ENCODE data around the gene LRRC32.

LRRC32 gene

DNA sequence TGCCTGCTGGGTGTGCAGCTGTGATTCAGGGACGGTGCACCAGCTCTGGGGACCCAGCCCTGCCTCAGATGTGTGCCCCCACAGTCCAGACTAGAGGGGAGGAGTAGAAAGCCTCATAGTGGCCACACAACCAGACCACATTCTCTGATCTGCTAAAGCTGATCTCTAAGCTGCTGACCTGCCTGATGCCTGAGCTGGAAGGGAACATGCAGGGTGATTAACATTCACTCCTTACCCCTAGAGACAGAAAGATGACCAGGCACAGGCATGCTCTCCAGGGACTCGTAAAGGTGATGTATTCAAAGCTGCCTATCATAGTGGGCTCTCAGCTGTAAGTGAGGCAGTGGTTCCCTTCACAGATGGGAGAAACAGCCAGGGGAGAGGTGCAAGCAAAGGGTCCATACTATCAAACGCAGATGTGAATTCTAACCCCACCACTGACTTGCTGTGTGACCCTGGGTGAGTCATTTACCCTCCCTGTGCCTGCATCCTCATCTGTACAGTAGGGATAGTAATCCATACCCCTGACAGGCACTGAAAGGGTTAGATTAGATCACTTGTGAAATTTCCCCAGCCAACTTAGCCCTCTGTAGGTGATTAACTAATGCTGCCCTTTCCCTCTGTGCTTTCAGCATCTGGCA is 29.0 kb upstream of the LRRC32 start:
- DNase-seq: no peak

DNA sequence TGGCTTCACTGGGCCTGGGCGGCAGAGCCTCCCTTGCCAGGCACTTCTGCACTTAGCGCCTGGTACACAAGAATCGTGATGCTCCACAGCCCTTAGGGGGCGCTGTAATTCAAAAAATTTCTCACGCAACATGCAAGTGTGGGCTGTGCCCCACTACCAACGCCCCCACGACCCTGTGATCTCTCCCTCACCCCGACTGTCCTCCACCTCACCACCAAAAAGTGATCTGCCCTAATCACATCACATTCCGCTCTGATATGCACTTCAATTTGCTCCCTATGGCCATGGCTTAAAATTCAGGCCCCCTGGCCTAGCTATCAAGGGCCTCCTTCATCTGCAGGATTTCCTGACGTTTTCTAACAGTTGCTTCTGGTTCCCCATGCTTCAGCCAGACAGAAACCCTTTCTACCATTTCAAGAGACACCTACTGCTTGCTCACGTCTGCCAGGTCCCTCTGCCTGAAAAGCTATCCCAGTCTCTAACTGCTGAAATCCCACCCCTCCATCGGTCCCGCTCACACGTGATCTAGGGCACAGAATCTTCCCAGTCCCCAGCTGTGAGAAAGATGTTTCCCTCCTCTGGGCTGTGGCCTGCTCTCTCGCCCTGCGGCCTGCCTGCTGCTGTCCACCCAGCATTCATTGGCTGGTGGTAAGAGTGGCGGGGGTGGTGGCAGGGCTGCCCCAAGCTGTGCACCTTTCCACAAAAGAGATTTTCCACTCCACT is 27.9 kb upstream of the LRRC32 start:
- no peak for DNase-seq

DNA sequence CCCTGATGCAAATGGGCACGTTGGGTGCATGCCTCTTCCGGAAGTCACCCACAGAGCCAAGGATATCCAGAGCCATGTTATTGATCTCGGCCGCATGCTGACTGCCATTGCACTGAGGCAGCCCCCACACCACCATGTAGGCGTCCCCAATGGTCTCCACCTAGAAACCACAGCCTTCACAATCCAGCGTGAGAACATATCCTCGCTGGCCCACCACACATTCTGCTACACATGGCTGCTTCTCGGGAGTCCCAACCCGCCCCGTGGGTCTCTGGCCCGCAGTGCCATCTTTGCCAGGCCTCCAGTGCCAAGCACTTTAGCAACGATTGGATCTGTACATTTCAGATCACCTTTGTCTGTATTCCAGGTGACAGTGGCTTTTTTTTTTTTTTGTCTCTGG is 26.2 kb upstream of the LRRC32 start:
- DNase-seq: no peak

DNA sequence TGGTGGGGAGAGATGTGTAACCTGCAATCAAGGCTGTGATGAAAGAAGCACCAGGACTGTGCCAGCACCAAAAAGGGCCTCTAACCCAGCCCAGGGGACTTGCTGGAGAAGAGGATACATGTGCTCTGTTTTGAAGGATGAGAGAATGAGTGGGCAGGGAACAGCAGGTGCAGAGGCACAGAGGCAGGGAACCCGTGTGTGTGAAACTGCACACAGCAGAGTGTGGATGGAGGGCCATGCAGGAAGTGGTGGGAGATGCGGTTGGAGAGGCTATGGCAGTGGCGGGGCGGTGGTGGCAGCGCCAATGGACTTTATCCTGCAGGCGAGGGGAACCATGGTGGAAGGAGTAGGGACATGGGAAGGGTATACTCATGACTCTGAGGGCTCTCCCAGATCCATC is 25.2 kb upstream of the LRRC32 start:
- DNase-seq: no peak

DNA sequence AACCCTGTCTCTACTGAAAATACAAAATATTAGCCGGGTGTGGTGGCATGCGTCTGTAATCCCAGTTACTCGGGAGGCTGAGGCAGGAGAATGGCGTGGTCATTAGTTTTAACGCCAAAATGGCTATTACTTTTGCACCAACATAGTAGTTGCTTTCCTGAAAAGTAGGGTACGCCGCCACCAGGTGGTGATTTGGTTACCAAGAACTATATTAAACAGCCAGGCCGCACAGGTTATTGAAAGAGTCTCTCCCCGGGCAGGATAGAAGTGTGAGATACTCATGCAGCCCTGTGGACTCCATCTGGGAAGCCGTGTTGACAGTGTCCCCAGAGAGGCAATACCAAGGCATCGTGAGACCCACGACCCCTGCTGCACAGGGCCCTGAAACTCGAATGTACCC is 24.6 kb upstream of the LRRC32 start:
- no peak for DNase-seq

DNA sequence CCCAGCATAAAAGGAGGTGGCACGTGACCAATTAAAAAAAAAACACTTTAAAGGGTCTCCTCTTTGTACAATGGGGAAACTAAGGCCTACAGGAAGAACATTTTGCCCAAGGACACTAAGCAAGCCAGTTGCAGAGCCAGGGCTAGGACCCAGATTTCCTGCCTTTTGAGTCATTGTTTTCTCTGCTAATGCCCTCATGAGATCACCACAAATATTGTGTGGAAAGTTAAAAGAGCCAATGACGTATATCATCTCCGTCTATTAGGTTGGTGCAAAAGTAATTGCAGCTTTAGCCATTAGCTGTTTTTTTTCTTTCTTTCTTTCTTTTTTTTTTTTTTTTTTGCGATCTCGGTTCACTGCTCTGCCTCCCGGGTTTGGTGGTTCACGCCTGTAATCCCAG is 24.1 kb upstream of the LRRC32 start:
- DNase-seq: peak; percentile 72

DNA sequence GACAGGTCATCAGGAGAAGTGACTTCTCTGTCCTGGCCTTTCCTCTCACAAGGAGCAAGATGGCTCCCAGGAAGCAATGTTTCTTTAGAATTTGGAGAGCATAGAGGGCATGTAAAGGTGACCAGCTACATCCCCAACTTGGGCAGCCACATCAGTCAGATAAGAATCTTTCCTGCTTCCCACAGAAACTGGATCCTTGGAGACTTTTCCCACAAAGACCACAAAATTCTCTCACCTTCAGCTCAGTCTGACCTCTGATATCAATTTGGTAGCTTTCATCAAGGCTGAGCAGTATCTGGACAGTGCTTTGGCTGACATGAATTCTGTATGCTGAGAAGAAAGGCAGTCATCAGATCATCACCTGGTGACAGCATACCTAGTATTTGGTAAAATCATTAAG is 23.3 kb upstream of the LRRC32 start:
- no peak for DNase-seq

DNA sequence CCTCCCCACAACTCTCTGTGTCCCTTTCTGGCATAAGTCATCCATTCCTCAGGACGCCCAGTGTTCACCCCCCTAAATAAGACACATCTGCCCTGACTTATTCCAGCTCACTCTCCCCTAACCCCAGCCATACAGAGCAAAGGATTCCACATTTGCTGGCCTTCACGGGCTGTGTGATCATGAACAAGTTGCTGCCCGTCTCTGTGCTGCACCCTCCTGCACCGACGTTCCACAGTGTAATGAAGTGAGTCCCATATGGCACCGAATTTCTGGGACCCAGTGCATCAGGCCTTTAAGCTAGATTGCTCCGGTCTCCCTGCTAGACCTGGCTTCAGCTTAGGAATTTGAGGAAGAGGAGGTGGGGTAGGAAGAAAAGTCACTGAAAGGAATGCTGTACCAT is 22.4 kb upstream of the LRRC32 start:
- no peak for DNase-seq

DNA sequence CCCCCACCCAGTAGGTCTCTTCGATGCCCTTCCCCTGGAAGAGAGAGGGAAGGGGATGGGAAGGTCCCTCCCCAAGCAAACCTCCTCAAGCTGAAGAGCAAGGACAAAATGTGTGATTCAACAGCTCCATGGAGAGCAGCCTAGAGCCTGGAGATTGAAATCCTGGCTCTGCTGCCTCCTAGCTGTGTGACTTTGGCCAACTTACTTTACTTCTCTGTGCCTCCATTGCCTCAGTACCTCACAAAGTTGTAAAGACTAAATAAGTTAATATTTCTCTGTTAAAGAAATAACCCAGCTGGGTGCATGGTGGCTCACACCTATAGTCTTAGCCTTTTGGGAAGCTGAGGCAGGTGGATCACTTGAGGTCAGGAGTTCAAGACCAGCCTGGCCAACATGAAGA is 21.1 kb upstream of the LRRC32 start:
- no peak for DNase-seq

DNA sequence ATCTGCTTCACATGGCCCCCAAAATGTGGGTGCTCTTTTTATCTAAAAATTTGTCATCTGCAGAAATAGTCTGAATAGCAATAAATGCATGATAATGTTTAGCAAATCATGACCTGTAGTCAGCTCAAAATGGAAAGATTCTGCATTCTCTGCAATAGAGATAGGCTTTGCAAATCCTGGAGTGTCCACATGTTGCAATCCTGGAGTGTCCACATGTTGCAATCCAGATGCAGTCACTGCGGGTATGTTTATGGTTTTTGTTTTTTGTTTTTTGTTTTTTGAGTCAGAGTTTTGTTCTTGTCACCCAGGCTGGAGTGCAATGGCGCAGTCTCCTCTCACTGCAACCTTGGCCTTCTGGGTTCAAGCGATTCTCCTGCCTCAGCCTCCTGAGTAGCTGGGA is 20.2 kb upstream of the LRRC32 start:
- no peak for DNase-seq

DNA sequence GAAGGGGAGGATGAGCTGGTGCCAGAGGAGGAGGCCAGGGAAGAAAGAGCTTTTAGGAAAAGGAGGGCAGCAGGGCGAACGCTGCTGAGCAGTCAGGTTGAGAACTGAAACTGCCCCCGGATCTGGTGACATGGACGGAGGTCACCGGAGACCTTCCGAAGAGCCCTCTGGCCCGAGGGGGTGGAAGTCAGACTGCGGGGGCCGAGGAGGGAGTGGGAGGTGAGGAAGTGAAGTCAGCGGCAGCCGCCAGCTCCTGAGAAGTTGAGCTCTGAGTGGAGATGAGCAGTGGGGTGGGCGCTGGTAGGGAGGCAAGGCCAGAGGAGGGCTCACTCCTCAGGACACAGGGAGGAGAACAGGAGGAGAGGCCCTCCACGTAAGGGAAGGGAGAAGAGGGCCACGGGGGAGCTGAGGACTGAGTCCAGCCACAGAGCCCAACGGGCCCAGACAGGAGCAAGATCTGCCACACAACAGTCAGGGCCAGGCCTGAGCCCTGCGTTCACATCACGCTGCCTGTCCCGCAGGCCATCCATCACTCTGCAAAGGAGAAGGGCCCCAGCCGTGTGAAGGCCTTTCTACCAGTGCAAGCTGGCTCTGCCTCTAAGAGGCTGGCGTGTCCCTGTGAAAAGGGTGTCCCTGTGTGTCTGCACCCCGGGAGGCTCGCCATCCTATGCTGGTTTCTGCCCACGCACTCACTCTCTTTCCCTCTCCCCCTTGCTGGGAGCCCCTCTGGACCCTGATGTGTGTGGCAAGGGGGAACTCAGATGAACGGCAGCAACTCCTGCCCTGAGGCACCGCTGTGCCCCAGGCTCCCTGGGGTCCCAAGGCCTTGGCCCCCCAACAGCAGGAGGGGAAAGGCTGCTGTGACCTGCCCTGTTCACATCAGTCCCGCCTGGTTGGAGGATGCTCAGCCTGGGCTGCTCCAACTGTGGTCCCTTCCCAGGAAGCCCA is 19.0 kb upstream of the LRRC32 start:
- no peak for DNase-seq

DNA sequence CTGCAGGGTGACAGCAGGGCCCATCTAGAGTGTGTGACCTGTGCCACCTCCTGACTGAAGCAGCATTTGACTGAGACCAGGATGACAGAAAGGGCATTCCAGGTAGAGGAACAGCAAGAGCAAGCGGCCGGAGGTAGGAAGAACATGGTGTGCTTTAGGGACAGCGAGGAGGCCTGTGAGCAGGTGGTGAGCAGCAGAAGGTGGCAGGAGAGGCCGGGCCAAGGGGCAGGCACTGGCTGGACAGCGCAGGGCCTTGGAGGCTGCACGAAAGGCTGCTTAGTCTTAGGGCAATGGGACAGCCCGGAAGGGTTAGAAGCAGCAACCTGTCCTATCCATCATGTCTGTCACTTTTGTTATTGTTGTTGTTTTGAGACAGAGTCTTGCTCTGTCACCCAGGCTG is 17.6 kb upstream of the LRRC32 start:
- DNase-seq: no peak

DNA sequence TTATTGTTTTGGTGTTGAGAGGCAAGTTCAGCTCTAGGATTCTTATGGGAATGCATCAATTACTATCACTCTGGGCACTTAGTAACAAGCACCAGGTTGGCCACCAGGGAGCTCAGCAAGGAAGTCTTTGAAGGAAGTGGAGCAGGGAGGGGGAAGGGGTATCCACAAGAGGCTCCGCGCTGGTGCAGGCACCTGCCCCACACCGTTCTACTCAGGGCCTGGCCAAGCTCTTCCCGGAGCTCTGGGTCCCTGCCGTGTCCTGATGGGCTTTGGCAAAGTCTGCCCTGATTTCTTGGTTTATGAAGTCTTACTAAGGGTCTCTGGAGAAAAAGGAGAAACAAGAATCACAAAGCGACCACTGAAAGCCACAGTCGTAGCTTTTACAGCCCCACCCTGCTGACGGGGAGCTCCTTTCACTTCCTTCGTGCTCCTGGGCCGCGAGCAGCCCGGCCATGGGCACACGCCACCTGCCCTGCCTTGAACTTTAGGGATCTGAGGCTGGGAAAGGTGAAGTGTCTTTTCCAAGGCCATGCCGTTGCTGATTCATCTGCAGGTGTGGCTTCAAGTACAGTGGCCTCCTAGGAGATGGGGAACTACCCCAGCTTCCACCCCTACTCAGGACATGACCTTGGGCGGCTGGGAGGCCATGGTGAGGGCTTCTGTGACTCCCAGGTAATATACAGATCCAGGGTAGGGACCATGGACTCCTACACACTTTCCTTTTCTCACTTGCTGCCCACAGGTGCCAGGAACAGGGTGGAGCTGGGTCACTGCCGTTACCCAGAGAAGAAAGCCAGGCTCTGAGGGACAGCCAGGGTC is 15.9 kb upstream of the LRRC32 start:
- no peak for DNase-seq

DNA sequence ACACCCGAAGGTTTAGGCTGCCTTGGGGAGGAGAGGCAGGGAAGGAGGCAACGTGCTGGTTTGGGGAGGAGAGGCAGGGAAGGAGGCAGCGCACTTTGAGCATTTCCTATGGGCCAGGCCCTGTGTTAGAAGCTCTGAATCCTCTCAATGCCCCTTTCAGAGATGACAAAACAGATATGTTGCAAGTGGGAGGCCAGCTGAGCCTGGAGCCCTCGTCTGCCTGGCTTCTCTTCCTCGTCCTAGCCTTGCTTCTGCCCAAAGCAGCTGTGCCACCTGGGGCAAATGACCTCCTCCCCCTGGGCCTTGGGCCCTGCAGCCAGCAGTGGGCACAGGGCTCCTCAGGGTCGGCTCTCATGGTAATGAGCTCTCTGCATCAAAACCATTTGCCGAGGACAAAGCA is 15.3 kb upstream of the LRRC32 start:
- DNase-seq: no peak

DNA sequence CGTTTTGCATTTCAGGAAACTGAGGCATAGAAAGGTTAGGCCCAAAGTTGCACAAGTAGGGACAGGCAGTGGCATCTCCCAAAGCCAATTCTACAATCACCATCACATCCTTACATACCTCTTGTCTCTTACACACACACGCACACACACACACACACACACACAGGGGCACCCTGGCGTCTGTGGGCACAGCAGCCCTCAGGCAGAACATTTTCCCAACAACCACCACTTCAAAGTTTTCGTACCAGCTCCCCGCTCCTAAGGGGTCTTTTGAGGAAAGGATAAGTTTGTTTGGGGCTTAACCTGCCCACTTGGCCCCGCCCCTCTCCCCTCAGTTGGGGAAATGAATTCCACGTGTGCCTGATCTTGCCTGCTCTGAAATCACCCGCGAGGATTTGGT is 14.7 kb upstream of the LRRC32 start:
- DNase-seq: no peak

DNA sequence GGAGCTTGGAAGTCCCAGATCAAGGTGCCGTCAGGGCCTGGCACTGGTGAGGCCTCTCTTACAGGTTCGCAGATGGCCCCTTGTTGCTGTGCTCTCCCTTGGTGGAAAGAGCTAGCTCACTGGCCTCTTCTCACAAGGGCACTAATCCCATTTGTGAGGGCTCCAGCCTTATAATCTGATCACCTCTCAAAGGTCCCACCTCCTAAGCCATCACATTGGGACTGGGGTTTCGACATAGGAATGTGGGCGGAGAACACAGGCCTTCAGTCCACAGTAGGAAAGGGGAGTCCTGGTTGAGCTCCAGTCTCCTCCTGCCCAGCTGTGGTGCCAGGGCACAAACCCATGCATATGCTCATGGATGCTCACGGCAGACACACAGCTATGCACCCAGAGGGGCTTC is 14.0 kb upstream of the LRRC32 start:
- no peak for DNase-seq

DNA sequence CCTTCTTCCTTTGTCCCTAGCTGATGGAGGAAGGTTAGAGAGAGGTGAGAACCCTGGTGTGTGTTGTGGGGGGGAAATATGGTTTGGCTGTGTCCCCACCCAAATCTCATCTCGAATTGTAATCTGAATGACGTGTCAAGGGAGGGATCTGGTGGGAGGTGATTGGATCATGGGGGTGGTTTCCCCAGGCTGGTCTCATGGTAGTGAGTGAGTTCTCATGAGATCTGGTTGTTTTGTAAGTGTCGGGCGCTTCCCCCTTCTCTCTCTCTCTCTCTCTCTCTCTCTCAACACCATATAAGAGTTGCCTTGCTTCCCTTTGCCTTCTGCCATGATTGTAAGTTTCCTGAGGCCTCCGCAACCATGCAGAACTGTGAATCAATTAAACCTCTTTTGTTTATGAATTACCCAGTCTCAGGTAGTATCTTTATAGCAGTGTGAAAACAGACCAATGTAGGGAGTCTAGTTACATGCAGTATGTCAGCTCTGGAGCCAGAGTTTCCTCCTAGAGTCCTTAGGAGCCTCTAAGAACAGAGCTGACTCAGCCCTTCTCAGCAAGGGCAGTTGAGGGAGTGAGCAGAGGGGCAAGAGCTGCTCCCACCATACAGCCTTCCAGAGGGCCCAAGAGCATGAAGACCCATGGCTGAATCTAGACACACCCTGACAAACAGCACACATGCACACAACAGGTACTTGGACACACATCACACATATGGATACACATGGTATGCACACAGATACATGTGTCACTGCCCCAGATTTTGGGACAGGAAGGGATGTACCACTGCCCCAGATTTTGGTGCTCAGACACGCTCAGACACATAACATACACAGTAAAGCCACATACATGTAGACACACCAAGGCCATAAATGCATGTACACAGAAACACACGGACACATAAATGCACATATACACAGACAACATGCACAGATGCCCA is 12.9 kb upstream of the LRRC32 start:
- DNase-seq: no peak

DNA sequence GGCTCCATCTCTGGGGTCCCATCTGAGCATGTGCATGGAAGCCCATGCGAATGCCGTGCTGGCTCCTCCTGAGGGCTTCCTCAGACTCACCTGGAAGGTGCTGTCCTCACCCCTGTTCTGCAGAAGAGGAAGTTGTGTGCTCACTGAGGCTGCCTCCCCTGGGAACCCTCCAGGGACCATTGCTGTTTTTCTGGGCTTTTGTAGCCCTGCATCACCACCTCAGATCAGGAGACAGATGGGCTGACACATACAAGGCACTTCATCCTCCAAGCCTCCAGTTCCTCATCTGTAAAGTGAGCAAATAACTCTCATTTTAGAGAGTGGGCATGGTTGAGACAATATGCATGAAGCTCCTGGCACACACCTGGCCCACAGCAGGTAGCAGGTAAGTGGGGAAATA is 12.1 kb upstream of the LRRC32 start:
- DNase-seq: no peak

DNA sequence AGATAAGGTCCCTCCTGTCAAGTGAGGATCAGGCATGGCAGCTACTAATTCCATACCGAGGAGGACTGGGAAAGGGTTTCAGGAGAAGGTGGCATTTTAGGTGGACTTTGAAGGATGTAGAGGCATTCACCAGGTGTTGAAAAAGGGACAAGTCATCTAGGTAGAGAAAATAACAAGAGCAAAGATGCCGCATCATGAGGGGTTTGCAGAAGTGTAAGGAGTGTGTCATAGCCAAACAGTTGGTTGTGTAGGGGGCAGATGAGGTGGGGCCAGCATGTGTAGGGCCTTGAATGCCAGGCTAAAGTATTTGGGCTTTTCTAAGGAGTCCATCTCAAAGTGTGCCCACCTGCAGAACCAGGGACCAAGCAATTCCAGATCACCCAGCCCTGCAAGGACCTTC is 11.6 kb upstream of the LRRC32 start:
- no peak for DNase-seq

DNA sequence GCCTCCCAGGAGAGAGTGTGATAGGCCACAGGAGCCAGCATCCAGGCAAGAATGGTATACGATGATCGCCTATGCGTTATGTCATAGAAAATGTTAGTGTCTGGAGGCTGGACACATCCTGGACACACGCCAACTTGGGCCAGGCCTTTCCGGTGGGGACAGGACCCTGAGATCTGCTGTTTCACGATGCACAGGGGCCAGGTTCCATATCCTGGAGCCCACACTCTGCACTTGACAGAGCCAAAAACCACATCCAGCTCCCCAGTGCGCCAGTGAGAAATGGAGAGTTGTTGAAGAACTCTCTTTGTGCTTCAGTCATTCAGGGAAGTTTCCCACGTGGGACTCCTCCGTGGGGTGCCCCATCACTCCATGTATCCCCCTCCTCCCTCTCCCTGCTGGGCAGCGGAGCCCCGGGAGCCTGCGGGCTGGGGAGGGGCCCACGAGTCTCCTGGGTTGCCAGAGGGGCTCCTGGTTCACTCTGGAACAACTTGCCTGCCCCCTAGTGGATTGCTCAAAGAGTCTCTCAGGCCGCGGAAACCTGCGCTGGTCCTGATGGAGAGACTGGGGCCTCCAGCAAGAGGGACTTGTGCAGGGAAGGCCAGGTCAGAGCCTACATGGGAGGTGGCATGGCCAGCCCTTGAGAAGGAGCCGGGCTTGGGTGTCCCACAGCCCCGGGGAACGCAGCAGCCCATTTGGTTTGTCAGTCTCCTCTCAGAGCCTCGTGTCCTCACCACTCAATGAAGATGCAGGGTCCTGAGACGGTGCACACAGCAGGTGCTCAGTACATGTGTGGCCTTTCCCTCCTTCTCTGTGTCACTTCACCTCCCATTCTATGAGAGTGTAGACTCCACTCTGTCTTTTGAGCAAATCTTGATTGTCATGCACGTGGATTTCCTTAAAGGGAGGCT is 10.2 kb upstream of the LRRC32 start:
- DNase-seq: peak; percentile 70

Data from fibroblast of skin of scalp (primary cell).